Measurements from ENCODE around the gene WDFY2. TPM values are rescaled to one million over a fixed set of nuclear protein-coding genes. Genes with fewer than 3 reads are reported as not detected.

Gene WDFY2
- total RNA-seq, 1 donor: 11.9 TPM

DNA sequence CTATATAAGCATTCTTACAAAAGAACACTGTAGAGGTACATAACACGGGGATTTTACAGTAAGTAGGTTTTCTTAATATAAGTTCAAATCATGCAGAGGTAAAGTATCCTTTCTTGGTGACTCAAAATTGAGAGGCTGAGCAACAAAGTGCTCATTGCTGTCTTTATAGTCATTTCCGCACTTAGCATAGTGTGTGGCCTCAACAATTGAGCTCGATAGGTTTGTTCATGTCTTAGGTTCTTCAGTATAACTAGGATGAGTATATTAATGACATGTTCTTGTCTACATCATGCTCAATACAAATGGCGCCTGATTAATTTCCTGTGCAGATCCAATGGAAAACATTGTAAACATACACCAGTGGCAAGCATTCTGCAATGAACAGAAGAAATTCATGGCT is 1.4 kb downstream of the WDFY2 start:
- Histone ChIP-seq H4K20me1 (ENCODE audit: insufficient read depth, low read length) (no peaks in the 10 kb centered on the region), H3K27ac (ENCODE audit: low read depth, low read length) (peak overlapping the region; percentile 75), H3K4me1 (ENCODE audit: insufficient read depth, low read length) (peaks cover 50% of the 10 kb centered on the region), H3K9me3 (ENCODE audit: low read depth, low read length) (no peaks in the 10 kb centered on the region), H3K36me3 (ENCODE audit: insufficient read depth, low read length) (no peaks in the 10 kb centered on the region), H3K4me3 (ENCODE audit: insufficient read depth, low read length) (peak overlapping the region; percentile 85), H3K27me3 (ENCODE audit: insufficient read depth, low read length) (no peaks in the 10 kb centered on the region), H3K79me2 (ENCODE audit: insufficient read depth, low read length) (peaks cover 61% of the 10 kb centered on the region), H3K4me2 (ENCODE audit: insufficient read depth, low read length) (peak overlapping the region; percentile 86), H2AFZ (ENCODE audit: low read length) (no peak overlapping the region)
- TF ChIP-seq, protein P1, sequence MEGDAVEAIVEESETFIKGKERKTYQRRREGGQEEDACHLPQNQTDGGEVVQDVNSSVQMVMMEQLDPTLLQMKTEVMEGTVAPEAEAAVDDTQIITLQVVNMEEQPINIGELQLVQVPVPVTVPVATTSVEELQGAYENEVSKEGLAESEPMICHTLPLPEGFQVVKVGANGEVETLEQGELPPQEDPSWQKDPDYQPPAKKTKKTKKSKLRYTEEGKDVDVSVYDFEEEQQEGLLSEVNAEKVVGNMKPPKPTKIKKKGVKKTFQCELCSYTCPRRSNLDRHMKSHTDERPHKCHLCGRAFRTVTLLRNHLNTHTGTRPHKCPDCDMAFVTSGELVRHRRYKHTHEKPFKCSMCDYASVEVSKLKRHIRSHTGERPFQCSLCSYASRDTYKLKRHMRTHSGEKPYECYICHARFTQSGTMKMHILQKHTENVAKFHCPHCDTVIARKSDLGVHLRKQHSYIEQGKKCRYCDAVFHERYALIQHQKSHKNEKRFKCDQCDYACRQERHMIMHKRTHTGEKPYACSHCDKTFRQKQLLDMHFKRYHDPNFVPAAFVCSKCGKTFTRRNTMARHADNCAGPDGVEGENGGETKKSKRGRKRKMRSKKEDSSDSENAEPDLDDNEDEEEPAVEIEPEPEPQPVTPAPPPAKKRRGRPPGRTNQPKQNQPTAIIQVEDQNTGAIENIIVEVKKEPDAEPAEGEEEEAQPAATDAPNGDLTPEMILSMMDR (IDR thresholded peaks at IDR 0.05; ENCODE audit: extremely low read depth, low read depth, low read length): no peak
- DNase-seq (ENCODE audit: insufficient read length, low spot score, missing footprints): peak; percentile 86

DNA sequence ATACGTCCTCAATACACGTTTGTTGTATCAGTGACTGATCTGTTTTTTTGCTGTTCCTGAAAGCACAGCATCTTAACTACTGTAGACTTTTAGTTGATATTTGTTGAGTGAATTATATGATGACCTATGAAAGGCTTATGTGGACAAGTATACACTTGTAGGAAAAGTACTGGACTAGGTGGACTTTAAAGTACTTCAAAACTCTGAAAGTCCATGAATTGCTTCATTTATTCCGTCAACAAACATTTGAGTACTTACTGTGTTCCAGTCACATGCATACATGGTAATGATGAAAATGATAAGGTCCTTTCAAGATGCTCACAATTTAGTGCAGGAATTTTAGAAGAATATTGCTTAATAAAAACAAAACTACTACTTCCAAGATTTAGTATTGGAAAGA is 3.1 kb downstream of the WDFY2 start:
- no peaks in the 10 kb centered on the region for H3K27me3 ChIP-seq (ENCODE audit: insufficient read depth, low read length)
- H3K27ac ChIP-seq (ENCODE audit: low read depth, low read length): peak overlapping the region; percentile 91
- H3K4me1 ChIP-seq (ENCODE audit: insufficient read depth, low read length): peaks cover 65% of the 10 kb centered on the region
- H4K20me1 ChIP-seq (ENCODE audit: insufficient read depth, low read length): no peaks in the 10 kb centered on the region
- H3K36me3 ChIP-seq (ENCODE audit: insufficient read depth, low read length): no peaks in the 10 kb centered on the region
- TF ChIP-seq, protein P1 (IDR thresholded peaks at IDR 0.05; ENCODE audit: extremely low read depth, low read depth, low read length): no peak
- H3K4me3 ChIP-seq (ENCODE audit: insufficient read depth, low read length): peak overlapping the region; percentile 28
- no peaks in the 10 kb centered on the region for H3K9me3 ChIP-seq (ENCODE audit: low read depth, low read length)
- H3K4me2 ChIP-seq (ENCODE audit: insufficient read depth, low read length): peak overlapping the region; percentile 86
- peaks cover 67% of the 10 kb centered on the region for H3K79me2 ChIP-seq (ENCODE audit: insufficient read depth, low read length)
- no peak for DNase-seq (ENCODE audit: insufficient read length, low spot score, missing footprints)
- H2AFZ ChIP-seq (ENCODE audit: low read length): no peak overlapping the region

GRCh38 chr13:51588406-51588949 is 4.2 kb downstream of the WDFY2 start:
- no peaks in the 10 kb centered on the region for H4K20me1 ChIP-seq (ENCODE audit: insufficient read depth, low read length)
- DNase-seq (ENCODE audit: insufficient read length, low spot score, missing footprints): no peak
- H2AFZ ChIP-seq (ENCODE audit: low read length): no peak overlapping the region
- H3K4me3 ChIP-seq (ENCODE audit: insufficient read depth, low read length): no peak overlapping the region
- peak overlapping the region; percentile 86 for H3K4me2 ChIP-seq (ENCODE audit: insufficient read depth, low read length)
- TF ChIP-seq, protein P1 (IDR thresholded peaks at IDR 0.05; ENCODE audit: extremely low read depth, low read depth, low read length): no peak
- no peaks in the 10 kb centered on the region for H3K27me3 ChIP-seq (ENCODE audit: insufficient read depth, low read length)
- H3K36me3 ChIP-seq (ENCODE audit: insufficient read depth, low read length): no peaks in the 10 kb centered on the region
- H3K4me1 ChIP-seq (ENCODE audit: insufficient read depth, low read length): peaks cover 62% of the 10 kb centered on the region
- H3K27ac ChIP-seq (ENCODE audit: low read depth, low read length): peak overlapping the region; percentile 91
- H3K79me2 ChIP-seq (ENCODE audit: insufficient read depth, low read length): peaks cover 78% of the 10 kb centered on the region
- H3K9me3 ChIP-seq (ENCODE audit: low read depth, low read length): no peaks in the 10 kb centered on the region

GRCh38 chr13:51589793-51590192 is 5.5 kb downstream of the WDFY2 start:
- Histone ChIP-seq H3K79me2 (ENCODE audit: insufficient read depth, low read length) (peaks cover 87% of the 10 kb centered on the region), H3K27me3 (ENCODE audit: insufficient read depth, low read length) (no peaks in the 10 kb centered on the region), H3K9me3 (ENCODE audit: low read depth, low read length) (no peaks in the 10 kb centered on the region), H4K20me1 (ENCODE audit: insufficient read depth, low read length) (no peaks in the 10 kb centered on the region), H2AFZ (ENCODE audit: low read length) (peak overlapping the region; percentile 5), H3K4me2 (ENCODE audit: insufficient read depth, low read length) (peak overlapping the region; percentile 77), H3K4me1 (ENCODE audit: insufficient read depth, low read length) (peaks cover 61% of the 10 kb centered on the region), H3K27ac (ENCODE audit: low read depth, low read length) (peak overlapping the region; percentile 91), H3K4me3 (ENCODE audit: insufficient read depth, low read length) (peak overlapping the region; percentile 3), H3K36me3 (ENCODE audit: insufficient read depth, low read length) (no peaks in the 10 kb centered on the region)
- TF ChIP-seq, protein P1 (IDR thresholded peaks at IDR 0.05; ENCODE audit: extremely low read depth, low read depth, low read length): no peak
- DNase-seq (ENCODE audit: insufficient read length, low spot score, missing footprints): no peak
